DND-41 (cell line): ENCODE measurements around the gene ETV4.

Experiments used
- ATAC-seq: fragments of 200-7000 bp; cut with Tn5 transposase; 3 replicates; pipeline ENCODE4 v1.9.1; 2021; ENCODE audit warnings: low read depth; ENCODE audit not compliant: insufficient read depth
- DNase-seq: peaks from one replicate; pipeline ENCODE4 v3.0.0-alpha.2; 2020
- H2AFZ ChIP-seq: 2 replicates; pipeline ENCODE4 v1.6.0; 2012; ENCODE audit warnings: low read depth, low read length
- H3K27ac ChIP-seq: 2 replicates; pipeline ENCODE4 v1.5.1; 2012; ENCODE audit warnings: low read length, inconsistent platforms
- H3K27me3 ChIP-seq: fragments of 200-600 bp; sonication (generic); 2 replicates; pipeline ENCODE4 v1.6.0; 2012; ENCODE audit warnings: low read length, mild to moderate bottlenecking, inconsistent platforms; ENCODE audit not compliant: insufficient read depth, poor library complexity
- H3K36me3 ChIP-seq: 2 replicates; pipeline ENCODE4 v1.5.1; 2012; ENCODE audit warnings: low read length, inconsistent platforms; ENCODE audit not compliant: insufficient read depth
- H3K4me1 ChIP-seq: 2 replicates; pipeline ENCODE4 v1.5.1; 2012; ENCODE audit warnings: mild to moderate bottlenecking, low read length; ENCODE audit not compliant: insufficient read depth
- H3K4me2 ChIP-seq: 2 replicates; pipeline ENCODE4 v1.6.0; 2012; ENCODE audit warnings: mild to moderate bottlenecking, moderate library complexity, low read length, inconsistent platforms; ENCODE audit not compliant: insufficient read depth
- H3K4me3 ChIP-seq, 2 experiments: fragments of 200-600 bp in 1 of 2; shearing (Covaris generic) in 1 of 2; 2 replicates each; pipeline ENCODE4 v1.5.1; 2012 to 2016; ENCODE audit warnings: inconsistent platforms in 2 of 2, low read length in 2 of 2, mild to moderate bottlenecking in 2 of 2, low read depth in 1 of 2, moderate library complexity in 1 of 2
- H3K79me2 ChIP-seq: 2 replicates; pipeline ENCODE4 v1.6.0; 2012; ENCODE audit warnings: low read length, inconsistent platforms; ENCODE audit not compliant: insufficient read depth
- H3K9ac ChIP-seq: 2 replicates; pipeline ENCODE4 v1.6.0; 2012; ENCODE audit warnings: low read depth, mild to moderate bottlenecking, inconsistent platforms, low read length, moderate library complexity
- H3K9me3 ChIP-seq: 2 replicates; pipeline ENCODE4 v1.5.1; 2012; ENCODE audit warnings: low read length, moderate library complexity, mild to moderate bottlenecking, inconsistent platforms; ENCODE audit not compliant: insufficient read depth, severe bottlenecking
- H4K20me1 ChIP-seq: 2 replicates; pipeline ENCODE4 v1.6.0; 2012; ENCODE audit warnings: low read length; ENCODE audit not compliant: insufficient read depth
- EZH2 ChIP-seq: IDR thresholded peaks from 3 replicates; pipeline ENCODE4 v1.6.1; 2012; ENCODE audit warnings: borderline replicate concordance, low read depth, mild to moderate bottlenecking, moderate library complexity, low read length, inconsistent platforms; ENCODE audit not compliant: severe bottlenecking
- TF ChIP-seq, protein P1 (sequence below): IDR thresholded peaks from 2 replicates; pipeline ENCODE4 v1.5.1; 2012; ENCODE audit warnings: borderline replicate concordance, low read length, moderate library complexity, mild to moderate bottlenecking; ENCODE audit not compliant: poor library complexity, severe bottlenecking; ENCODE audit errors: extremely low read depth

Gene ETV4

GRCh38 chr17:43577664-43578403 is 31.7 kb upstream of the ETV4 start:
- H2AFZ ChIP-seq: no peak overlapping the region
- no peak for ATAC-seq

GRCh38 chr17:43576563-43577229 is 30.6 kb upstream of the ETV4 start:
- DNase-seq (peak; percentile 62), ATAC-seq (peak; percentile 89)
- no peaks in the 10 kb centered on the region for H3K4me1 ChIP-seq
- no peak overlapping the region for H3K9ac ChIP-seq
- no peaks in the 10 kb centered on the region for H3K36me3 ChIP-seq
- H3K27me3 ChIP-seq: peaks cover 20% of the 10 kb centered on the region
- no peaks in the 10 kb centered on the region for H3K79me2 ChIP-seq
- H3K27ac ChIP-seq: no peak overlapping the region
- no peak overlapping the region for H3K4me3 ChIP-seq
- H2AFZ ChIP-seq: no peak overlapping the region
- H4K20me1 ChIP-seq: no peaks in the 10 kb centered on the region
- H3K4me2 ChIP-seq: no peak overlapping the region
- H3K9me3 ChIP-seq: no peaks in the 10 kb centered on the region
- no peak for TF ChIP-seq EZH2
- TF ChIP-seq, protein P1, sequence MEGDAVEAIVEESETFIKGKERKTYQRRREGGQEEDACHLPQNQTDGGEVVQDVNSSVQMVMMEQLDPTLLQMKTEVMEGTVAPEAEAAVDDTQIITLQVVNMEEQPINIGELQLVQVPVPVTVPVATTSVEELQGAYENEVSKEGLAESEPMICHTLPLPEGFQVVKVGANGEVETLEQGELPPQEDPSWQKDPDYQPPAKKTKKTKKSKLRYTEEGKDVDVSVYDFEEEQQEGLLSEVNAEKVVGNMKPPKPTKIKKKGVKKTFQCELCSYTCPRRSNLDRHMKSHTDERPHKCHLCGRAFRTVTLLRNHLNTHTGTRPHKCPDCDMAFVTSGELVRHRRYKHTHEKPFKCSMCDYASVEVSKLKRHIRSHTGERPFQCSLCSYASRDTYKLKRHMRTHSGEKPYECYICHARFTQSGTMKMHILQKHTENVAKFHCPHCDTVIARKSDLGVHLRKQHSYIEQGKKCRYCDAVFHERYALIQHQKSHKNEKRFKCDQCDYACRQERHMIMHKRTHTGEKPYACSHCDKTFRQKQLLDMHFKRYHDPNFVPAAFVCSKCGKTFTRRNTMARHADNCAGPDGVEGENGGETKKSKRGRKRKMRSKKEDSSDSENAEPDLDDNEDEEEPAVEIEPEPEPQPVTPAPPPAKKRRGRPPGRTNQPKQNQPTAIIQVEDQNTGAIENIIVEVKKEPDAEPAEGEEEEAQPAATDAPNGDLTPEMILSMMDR: peak; percentile 92

More at GRCh38 chr17:43577664-43578403, 31.7 kb upstream of the ETV4 start:
- no peaks in the 10 kb centered on the region for H3K4me1 ChIP-seq
- no peak for TF ChIP-seq EZH2
- TF ChIP-seq, protein P1: no peak
- H3K36me3 ChIP-seq: no peaks in the 10 kb centered on the region
- H3K9ac ChIP-seq: no peak overlapping the region
- H4K20me1 ChIP-seq: no peaks in the 10 kb centered on the region
- no peaks in the 10 kb centered on the region for H3K9me3 ChIP-seq
- DNase-seq: no peak
- no peak overlapping the region for H3K4me2 ChIP-seq
- peaks cover 22% of the 10 kb centered on the region for H3K27me3 ChIP-seq
- no peak overlapping the region for H3K4me3 ChIP-seq
- H3K79me2 ChIP-seq: no peaks in the 10 kb centered on the region
- H3K27ac ChIP-seq: no peak overlapping the region

DNA sequence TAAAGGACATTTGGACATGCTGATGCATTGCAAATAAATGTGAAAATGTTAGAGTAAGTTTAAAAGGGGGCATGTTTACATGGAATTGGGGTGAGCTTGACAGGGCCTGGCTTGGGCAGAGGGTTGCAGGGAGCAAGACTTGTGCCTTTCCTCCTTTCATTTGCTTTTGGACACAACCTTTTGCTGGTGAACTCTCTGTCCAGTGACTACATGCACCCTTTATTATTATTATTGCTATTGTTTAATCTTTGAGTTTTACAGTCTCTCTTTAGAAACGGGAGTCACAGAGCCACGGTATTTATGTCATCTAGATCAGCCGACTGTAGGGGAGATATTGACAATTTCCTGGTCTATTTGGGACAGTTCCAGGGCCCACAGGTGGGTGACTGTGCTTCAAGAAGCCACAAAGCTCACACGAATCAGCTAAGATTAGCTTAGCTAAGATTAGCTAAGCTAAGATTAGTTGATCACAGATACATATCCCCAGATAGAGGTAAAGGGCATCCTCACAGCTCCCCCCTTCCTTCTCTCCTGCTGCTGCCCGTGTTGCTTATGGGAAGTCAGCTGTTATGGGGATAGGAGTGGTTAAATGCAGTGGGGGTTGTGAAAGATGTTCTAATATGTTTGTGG is 28.9 kb upstream of the ETV4 start:
- DNase-seq: no peak
- no peaks in the 10 kb centered on the region for H3K36me3 ChIP-seq
- no peaks in the 10 kb centered on the region for H3K9me3 ChIP-seq
- TF ChIP-seq, protein P1: no peak
- TF ChIP-seq EZH2: no peak
- no peaks in the 10 kb centered on the region for H3K79me2 ChIP-seq
- no peak overlapping the region for H3K4me3 ChIP-seq
- no peak overlapping the region for H3K27ac ChIP-seq
- no peaks in the 10 kb centered on the region for H4K20me1 ChIP-seq
- no peak for ATAC-seq
- no peak overlapping the region for H3K4me2 ChIP-seq
- H2AFZ ChIP-seq: no peak overlapping the region
- peaks cover 13% of the 10 kb centered on the region for H3K27me3 ChIP-seq
- H3K4me1 ChIP-seq: no peaks in the 10 kb centered on the region
- H3K9ac ChIP-seq: no peak overlapping the region
